ENCODE measurements around the gene BTBD9.

BTBD9 gene

DNA sequence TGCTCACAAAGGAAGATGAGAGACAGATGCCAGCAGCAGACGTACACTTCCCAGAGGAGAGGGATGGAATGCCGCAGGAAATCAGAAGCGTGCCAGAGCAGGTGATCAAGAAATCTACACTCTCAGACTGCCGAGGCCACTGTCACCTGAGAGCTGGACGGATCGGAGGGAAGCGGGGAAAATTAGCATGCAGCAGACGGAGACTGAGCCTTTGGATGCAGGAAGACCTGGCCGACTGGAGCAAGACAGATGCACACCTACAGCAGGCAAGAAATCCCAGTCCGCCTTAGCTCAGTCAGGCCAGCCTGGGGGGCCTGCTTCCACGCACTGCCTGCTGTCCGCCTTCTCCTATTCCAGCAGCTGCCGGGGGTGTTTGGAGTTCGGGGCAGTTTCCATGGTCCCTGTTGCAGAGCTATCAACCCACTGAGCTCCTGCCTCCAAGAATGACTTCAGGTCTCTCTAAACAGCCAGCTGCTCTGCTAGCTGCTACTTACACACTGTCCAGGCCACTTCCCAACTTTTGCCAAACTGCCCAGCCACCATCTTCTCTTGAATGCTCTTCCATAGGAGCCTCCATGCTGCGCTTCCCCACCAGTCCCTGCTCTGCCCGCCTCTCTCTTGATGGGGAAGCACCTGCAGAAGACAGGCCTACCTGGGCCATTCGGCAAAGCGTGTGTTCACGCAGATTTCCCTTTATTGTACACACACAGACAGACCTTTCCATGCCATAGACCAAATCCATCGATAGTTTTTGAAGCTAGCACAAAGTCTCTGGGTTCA lies 451.7 kb downstream of the BTBD9 start:
- no peak for DNase-seq

DNA sequence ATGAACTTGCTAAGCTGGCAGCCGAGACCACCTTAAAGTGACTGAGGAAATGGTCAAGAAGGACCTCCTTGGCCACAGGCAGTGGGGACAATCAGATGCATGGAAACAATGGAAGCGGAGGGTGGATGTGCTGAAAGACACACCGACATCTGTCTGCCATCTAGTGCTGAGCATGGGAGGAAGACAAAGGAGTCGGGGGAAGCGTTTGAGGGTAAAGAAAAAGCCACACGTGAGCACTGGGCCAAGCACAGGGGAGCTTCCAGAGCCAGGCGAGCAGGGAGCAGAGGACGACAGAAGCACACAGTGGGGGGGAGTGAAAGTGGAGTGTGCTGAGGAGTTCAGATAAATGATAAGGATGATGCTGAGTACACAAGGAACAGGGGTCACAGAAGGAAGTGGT lies 452.4 kb downstream of the BTBD9 start:
- no peak for DNase-seq

DNA sequence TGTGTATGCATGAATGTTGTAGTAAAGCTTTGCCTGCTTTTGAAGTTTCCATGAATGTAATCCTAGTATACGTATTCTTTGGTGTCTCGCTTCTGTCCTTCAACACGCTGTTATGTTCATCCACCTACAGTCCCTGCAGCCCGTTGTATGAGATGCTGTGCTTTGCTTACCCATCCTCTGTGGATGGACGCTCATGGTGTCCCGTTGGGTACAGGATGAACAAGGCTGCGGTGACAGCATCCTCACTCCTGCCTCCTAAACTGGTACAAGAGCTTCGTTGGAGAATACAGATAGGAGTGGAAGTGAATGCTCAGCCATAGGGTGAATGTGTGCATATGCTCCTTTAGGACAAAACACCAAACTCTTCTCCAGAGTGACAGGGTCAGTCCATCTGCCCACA lies 454.0 kb downstream of the BTBD9 start:
- no peak for DNase-seq

DNA sequence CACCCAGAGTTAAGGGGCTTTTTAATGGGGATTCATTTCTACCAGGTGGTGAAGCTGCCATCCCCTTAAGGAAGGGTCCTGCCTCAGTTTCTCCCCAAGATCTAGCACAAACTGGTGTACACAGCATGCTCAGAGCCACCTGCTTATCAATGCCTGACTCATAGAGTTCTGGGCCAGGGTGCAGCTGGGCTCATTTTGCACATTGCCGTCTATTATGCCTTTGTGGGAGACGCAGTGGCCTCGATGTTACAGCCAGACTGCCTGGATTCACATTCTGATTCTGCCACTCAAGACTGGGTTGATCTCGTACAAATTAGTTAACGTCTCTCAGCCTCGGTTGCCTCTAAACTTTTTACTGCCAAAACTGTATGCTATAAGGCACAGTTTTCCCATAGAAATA lies 454.5 kb downstream of the BTBD9 start:
- no peak for DNase-seq

DNA sequence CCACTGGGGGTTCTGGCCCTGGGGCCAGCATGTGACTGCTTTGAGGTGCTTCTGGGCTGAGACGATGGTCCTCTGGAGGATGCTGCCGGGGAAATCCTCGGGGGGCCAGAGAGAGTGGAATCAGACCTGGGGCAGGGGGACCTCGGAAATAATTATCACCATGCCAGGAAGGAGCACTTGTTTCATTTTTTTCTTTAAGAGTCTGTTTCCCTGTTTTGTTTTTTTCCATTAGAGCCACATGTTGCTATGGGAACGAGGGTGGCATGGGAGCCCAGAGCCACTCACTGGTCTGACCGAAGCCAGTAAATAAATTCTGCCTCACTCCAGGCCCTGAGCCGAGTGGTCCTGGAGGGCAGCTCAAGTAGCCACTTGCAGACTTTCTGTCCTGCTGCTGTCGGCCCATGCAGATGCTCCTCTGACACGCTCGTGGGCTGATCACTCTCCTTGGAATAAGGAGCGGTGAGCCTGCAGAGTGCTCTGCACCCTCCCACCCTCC lies 455.1 kb downstream of the BTBD9 start:
- DNase-seq: no peak

DNA sequence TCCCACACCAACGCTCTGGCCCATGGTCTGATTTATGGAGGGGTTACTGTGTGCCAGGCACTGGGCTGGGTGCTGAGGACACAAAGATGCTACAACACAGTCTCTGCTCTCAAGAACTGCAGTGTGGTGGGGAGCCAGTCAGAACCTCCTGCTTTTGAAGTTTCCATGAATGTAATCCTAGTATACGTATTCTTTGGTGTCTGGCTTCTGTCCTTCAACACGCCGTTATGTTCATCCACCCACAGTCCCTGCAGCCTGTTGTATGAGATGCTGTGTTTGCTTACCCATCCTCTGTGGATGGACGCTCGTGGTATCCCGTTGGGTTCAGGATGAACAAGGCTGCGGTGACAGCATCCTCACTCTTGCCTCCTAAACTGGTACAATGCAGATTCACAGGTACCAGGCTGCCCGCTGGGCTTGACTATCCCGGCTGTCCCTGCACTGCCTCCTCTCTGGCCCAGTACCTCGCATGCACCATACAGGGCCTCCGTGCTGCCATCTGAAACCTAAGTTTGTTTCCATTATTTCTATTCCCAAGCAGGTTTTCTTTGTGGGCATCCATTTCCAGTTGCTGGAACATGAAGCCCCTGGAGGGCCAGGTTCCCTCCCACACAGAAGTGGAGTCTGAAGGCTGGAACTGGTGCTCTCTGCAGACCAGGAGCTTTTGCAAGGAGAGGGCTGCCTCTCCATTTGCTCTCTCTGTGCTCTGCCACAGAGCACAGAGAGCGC lies 455.7 kb downstream of the BTBD9 start:
- no peak for DNase-seq

DNA sequence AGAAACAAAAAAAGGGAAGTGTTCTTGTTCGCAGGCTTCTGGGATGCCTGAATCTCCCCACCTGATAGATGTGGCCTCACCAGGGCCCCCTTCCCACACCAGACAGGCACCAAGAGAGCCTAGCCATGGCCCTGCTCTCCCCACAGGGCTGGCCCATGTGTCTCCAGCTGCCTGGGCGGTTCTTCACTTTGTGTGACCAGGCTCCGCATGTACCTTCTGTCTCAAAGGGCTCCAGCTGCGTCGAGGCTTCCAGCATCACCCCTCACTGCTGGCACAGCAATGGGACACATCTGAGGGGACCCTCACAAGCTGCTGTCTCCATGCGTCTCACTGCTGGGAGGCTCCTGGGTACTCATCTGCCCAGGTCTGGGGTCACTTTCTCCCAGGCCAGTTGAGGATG lies 457.3 kb downstream of the BTBD9 start:
- DNase-seq: no peak

DNA sequence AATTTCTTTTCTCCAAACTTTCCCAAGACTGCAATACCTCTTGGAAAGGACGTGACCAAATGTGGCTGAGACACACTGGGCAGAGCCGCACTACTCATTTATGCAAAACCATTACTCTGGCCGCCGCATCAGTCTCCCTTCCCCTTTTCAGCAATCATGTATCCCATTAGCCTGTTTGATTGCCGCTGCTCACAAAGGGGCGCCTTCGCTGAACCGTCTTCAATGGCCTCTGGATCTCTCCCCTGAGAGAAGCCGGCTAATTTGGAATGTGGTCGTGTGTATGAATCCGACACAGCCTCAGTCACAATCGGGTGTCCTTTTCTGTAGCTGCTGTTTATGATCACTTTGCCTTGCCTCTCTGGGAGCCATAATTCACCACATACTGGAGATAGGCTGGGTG lies 459.1 kb downstream of the BTBD9 start:
- DNase-seq: no peak

DNA sequence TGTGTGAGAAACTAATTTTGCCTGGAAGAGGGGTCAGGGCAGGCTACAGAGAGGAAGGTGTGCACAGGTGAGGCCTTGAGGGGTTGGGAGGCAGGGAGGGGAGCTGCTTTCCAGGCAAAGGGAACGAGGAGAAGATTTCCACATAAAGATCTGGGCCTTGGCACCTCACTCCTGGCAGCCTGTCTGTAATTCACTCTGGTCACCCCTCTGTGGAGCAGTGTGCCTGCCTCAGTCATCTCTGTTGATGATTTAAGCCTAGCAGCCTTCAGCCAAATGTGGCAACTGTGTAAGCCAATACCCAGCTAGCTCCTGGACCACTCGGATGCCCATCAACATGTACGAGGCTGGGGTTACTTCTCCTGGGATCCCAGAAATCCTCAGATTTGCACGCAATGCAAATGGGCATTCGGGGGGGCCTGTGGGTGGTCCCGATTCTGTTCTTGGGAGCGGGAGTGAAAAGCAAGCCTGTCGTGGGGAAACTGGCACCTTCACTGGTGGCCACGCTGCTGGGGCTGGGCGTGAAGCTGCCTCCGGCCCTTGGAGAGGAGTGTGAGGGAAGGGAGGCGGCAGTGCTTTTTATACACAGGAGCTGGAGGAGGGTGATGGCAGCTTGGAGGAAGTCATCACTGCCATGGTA lies 459.8 kb downstream of the BTBD9 start:
- no peak for DNase-seq

DNA sequence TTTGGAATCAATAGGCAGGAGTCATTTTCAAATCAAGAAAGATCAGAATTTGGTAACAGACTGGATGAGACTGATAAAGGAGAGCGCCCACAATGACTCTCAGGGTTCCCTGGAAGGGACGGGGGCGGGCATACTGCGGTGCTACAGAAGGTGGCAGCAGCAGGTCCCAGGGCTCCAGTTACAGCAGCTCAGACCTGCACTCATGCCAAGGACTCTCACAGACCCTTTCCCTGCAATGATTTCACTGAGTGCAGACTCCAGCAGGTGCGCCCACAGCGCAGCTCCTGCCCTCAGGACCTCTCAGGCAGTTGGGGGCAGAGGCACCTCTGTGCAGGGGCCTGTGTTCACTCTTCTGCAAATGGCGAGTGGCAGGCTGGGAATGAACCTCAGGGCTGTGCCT lies 460.4 kb downstream of the BTBD9 start:
- DNase-seq: peak; percentile 18

DNA sequence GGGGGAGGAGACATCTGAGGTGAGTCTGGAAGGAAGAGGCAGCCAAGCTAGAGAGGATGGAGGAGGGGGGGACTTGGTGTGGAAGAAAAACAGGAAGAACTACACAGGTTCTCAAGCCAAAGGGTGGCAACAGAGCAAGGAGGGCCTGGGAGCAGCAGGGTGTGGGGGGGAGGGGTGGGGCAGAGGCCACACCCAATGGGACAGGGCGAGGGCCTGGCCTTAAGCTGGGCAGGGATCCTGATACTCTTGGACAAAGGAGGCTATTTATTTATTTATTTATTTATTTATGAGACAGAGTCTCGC lies 461.2 kb downstream of the BTBD9 start:
- DNase-seq: no peak

DNA sequence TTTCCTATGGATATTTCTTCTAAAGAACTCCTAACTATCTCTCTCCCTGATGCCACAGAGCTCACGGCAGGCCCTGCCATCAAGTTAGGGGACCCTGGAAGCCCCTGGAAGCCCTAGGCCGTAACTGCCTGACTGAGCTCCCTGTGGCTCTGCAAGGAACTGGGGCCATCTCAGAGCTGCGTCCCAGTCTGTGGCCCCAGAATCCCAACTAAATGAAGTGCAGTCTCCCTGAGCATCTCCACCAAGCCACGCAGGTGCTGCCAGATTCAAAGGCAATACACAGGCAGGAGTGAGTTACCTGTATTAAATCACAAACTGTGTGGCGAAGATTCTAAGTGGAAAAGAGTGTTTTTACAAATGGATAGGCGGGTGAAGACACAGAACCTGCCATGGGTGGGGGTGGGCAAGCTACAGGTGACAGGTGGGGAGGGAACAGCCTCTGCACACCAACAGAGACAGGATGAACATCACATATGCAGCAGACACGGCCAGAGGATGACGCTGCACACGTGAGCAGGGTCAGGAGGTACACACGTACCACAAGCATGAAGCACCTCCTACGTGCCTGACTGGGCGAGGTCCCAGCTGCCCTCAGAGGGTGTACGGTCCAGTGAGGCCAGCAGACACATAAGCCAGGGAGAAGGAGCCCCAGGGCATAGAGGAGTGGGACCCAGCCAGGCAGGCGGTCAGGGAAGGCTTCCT lies 461.7 kb downstream of the BTBD9 start:
- no peak for DNase-seq

DNA sequence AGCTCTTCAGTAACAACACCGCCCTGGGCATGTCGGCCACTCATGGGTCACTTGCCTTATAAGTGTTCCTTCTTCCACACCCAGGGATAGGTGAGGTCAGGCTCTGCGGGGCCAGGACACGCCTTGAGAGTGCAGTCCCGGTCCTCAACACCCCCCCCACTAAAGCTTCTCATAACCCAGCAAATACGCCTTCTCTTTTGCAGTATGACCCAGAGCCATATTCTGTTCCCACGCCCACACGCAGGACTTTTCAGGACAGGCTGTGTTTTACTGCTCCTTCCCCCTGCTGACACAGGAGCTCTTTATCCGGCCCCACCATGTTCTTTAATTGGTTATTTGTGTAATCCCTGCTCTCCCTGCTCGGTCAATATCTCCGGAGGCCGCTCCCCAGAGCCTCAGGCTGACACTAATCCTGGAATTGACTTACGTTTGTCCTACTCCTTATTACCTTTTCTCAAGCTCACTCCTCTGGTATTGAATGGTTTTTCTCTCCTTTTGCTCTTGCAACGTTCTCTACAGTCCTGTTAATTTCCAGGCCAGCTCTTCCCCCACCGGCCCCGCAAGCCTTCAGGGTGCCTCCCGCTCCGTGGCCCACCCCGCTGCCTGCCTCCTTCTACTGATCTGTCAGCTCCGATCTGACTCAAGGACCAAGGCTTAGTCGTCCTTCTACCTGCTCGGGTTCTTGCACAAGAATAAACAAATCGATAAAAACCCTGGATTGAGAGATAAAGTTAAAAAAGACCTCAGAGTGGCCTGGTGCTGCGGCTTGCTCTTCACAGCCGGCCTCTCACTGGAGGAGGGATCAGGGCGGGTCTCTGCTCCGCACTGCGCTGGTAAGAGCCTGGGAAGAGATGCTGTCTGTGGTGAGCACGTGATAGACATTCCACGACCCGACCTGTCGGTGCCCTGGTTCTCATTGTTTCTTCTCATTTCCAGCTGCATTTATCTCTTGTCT lies 462.7 kb downstream of the BTBD9 start:
- no peak for DNase-seq

DNA sequence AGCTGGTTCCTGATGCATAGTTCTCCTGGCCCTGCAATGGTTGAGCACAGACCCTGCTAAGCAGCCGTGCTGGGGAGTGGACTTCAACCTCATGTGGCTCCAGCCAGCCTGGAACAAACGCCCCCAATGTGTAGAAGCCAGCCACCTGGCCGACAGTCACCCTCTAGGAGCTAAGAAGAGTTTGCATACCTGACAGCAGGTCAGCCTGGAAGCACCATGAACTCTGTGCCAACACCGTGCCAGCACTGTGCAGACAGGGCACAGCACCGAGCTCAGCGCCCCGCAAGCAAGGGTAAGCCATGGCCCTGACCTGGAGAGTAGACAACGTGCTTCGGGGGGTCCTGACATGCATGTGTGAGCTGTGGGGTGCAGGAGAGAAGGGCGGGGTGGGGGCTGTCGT lies 463.9 kb downstream of the BTBD9 start:
- no peak for DNase-seq

DNA sequence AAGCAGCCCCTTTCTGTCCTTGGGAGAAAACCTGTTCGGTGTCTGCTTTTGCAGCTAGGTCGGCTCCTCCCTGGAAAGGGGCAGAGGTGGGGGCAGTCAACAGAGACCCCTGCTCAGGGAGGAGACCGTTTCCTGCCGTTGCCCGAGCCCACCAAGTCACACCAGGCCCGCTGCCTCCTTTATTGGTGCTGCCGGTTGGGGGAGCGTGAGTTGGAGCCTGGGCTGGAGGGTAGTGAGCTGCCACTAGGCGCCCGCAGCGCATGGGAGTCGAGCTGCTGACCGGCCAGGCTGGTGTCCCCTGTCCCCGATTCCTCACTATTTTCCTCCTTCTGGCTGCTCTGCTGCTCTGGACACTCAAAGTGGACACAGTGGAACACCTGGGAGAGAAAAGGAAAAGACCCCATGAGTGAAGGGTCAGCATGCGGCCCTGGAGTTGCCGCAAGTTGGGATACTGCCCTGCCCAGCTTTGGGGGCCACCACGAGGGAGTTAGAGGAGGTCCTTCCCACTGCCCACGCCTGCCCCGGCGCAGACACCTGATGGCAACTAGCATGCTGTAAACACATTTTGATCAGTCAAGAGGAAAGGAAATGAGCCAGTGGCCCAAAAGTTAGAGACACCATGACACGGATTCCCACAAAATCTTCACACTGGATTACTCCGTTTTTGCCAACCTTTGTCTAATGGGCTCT lies 464.8 kb downstream of the BTBD9 start:
- DNase-seq: no peak

DNA sequence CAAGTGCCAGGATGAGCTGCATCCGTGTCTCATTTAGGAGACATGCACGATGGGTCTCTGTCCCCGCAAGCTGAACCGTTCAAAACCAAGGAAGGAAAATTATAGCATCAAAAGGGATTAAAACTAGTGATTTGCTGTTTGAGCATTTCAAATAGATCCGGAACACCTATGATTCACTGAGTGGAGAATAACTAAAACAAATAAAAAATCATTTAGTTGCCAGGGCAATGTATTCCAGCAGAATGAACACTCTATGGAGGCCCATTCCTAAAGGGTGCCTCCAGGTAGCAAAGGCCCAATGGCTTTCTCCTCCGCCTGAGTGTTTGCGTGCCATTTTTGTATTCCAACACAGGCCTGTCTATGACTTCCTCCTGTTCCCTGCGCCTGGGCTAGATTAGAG lies 465.4 kb downstream of the BTBD9 start:
- no peak for DNase-seq

DNA sequence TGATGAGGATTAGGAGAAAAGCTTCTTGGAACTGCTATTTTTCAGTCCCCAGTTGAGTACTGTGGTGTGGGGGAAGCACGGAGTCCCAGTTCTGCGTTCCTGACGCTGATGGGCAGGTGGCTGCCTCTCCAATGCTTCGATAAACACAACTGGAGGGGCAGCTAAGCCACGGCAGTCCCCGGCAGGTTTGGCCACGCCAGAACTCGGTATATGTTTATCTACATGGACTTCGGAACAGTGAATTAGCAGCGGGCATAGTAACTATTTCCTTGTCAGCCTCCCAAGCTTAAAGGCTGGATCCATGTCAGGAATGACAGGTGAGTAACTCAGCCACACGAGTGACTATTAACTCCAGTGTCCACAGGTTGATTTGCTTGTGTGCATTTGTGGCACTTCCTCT lies 465.8 kb downstream of the BTBD9 start:
- DNase-seq: no peak

DNA sequence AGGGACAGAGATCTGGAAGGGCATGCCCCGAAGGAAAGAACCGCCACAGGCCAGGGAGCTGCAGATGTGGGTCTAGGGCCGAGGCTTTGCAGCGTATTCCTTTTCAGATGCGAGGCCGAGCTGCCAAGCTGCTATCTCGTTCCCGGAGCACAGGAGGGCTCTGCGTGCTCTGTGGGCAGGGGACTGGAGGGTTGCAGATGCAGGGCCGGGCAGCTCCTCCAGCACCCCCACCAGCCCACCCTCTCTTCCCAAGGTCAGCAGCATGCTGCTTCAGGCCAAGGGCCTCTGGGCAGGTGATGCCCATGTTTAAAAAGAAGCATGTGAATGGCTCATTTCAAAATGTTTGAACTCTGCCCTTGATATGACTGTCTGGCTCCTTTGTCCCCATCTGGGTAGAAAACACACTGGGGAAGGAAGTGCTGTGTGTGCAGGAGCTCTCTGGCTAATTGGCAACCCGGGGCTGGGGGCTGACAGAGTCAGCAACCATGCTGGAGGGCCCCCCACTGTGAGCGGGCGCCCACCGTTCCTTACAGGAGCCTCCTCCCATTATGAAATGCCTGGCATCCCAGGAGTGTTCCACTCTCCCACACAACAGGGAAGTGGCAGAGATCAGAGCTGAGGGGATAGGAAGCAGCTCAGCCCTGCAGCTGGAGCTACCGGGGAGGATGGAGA lies 466.9 kb downstream of the BTBD9 start:
- DNase-seq: no peak

DNA sequence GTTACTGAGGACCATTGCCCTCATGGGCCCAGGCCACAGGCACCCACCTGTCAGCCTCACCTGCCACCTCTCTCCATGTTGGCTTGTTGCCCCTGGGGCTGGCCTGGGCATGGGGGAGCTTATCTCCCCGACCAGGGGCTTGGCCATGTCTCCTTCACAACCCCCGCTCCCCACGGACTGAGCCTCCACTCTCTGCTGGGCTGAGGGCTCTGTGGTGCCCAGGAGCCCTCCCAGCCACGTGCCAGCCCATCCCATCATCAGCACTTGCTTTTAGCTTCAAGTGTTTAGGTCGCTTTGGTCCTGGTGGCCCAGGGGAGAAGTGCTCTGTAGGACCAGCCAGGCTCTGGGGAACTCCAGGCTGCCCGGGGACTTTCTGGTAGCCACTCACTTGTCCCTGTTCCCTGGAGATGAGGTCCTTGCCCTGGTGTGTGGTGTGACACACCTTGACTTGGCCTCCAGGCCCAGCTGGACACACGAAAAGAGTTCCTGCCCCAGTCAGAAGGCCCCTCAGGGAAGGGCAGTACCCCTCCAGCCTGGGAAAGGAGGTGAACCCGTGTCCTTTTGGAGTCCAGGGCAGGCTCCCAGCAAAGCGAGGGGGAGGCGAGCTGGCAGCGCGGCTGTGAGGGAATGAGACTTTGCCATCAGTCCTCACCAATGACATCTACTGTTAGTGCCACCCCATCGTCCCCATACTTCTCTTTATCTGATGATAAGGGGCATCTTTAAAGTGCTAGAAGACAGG lies 467.6 kb downstream of the BTBD9 start:
- DNase-seq: no peak

DNA sequence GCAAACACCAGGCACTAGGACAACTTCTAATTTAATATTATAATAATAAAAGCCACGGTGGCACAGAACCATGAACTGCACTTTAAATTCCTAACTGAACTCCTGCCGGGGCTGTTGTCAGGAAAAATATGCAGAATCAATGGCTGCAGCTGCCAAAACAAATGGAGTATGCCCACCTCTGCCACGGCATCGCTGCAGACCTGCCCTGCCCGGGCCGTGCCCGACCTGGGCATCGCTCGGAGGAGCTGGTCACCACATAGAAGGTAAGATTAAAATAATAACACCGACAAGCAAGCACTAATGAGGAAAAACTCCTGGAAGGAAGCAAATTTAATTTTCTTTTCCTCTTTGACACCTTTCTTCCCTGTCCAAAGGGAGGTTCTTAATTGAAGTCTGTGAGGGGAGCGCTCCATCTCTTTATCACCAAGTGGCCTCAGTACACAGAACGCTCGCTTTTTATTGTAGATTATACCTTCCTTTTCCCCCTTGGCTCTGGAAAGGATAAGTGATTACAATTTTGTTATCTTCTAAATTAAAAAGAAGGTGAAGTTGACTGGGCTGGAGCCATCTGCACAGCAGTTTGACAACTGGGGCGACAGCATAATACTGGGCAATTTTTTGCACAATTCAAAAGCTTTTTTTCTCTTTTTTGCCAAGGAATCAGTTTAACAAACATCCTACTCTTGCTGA lies 468.9 kb downstream of the BTBD9 start:
- no peak for DNase-seq

All from NCI-H510A treated with DMSO at 0.1 percent for 48 hours (cell line).